HepG2 (cell line): Measurements from ENCODE around the gene STUB1. TPM values are rescaled to one million over a fixed set of nuclear protein-coding genes. Genes with fewer than 3 reads are reported as not detected.
A peak's percentile ranks its signal among the peaks of the same experiment; 100 is the strongest.

Source experiments
- ARNT ChIP-seq: fragments of 450-650 bp; IDR thresholded peaks from 2 replicates; pipeline ENCODE4 v1.6.1; 2017
- CHCHD3 ChIP-seq: sonication (generic); formaldehyde crosslinking; IDR thresholded peaks from 2 replicates; pipeline ENCODE4 v1.8.0; 2022; ENCODE audit warnings: mild to moderate bottlenecking, missing genetic modification reagents, moderate library complexity
- CREBL2 ChIP-seq: sonication (generic); formaldehyde crosslinking; IDR thresholded peaks from 2 replicates; pipeline ENCODE4 v1.8.1; 2023; ENCODE audit warnings: missing genetic modification reagents, mild to moderate bottlenecking, borderline replicate concordance
- FOXJ3 ChIP-seq: sonication (generic); formaldehyde crosslinking; IDR thresholded peaks from 2 replicates; pipeline ENCODE4 v1.4.0; 2020; ENCODE audit warnings: missing genetic modification reagents, mild to moderate bottlenecking, borderline replicate concordance
- HMGXB3 ChIP-seq: sonication (generic); formaldehyde crosslinking; IDR thresholded peaks from 2 replicates; pipeline ENCODE4 v1.4.0; 2020; ENCODE audit warnings: missing genetic modification reagents, borderline replicate concordance
- IKZF4 ChIP-seq: sonication (generic); formaldehyde crosslinking; IDR thresholded peaks from 2 replicates; pipeline ENCODE4 v1.5.1; 2020; ENCODE audit warnings: borderline replicate concordance, mild to moderate bottlenecking, low read depth, missing genetic modification reagents; ENCODE audit errors: not compliant biosample characterization
- JARID2 ChIP-seq: sonication (generic); formaldehyde crosslinking; IDR thresholded peaks from 2 replicates; pipeline ENCODE4 v1.8.1; 2023; ENCODE audit warnings: missing genetic modification reagents, inconsistent platforms; ENCODE audit not compliant: insufficient replicate concordance
- LCORL ChIP-seq, 2 experiments: fragments of 450-650 bp in 1 of 2; sonication (generic) in 1 of 2; formaldehyde crosslinking in 1 of 2; IDR thresholded peaks; 2 replicates each; pipeline versions ENCODE4 v1.5.0 to v1.6.1; 2017 to 2020; ENCODE audit warnings: antibody characterized with exemption in 1 of 2, missing genetic modification reagents in 1 of 2
- NFIB ChIP-seq: sonication (generic); formaldehyde crosslinking; IDR thresholded peaks from 2 replicates; pipeline ENCODE4 v1.9.0; 2021; ENCODE audit warnings: missing genetic modification reagents, mild to moderate bottlenecking, borderline replicate concordance
- RARG ChIP-seq: sonication (generic); formaldehyde crosslinking; IDR thresholded peaks from 2 replicates; pipeline ENCODE4 v1.4.0; 2020; ENCODE audit warnings: low read depth, mild to moderate bottlenecking, missing genetic modification reagents
- REPIN1 ChIP-seq: sonication (generic); formaldehyde crosslinking; IDR thresholded peaks from 2 replicates; pipeline ENCODE4 v1.8.0; 2022; ENCODE audit warnings: missing genetic modification reagents, low read depth, mild to moderate bottlenecking, borderline replicate concordance
- SIN3A ChIP-seq: IDR thresholded peaks from 2 replicates; pipeline ENCODE4 v1.6.1; 2011; ENCODE audit warnings: low read depth, mild to moderate bottlenecking, control low read depth, low read length, borderline replicate concordance
- SNRNP70 ChIP-seq: fragments of 200-400 bp; formaldehyde crosslinking; IDR thresholded peaks from 2 replicates; pipeline ENCODE4 v1.6.1; 2017; ENCODE audit warnings: mild to moderate bottlenecking, low read depth, low read length, moderate library complexity
- ZKSCAN8 ChIP-seq: IDR thresholded peaks from 2 replicates; pipeline ENCODE4 v1.6.1; 2016; ENCODE audit warnings: borderline replicate concordance, missing genetic modification reagents, missing compliant biosample characterization
- ZMAT3 ChIP-seq: sonication (generic); formaldehyde crosslinking; conservative IDR thresholded peaks from 2 replicates; pipeline ENCODE4 v1.7.0; 2021; ENCODE audit warnings: missing genetic modification reagents
- ZNF10 ChIP-seq: sonication (generic); formaldehyde crosslinking; IDR thresholded peaks from 2 replicates; pipeline ENCODE4 v1.4.0; 2020; ENCODE audit warnings: mild to moderate bottlenecking, low read depth, missing genetic modification reagents, borderline replicate concordance
- ZNF17 ChIP-seq: sonication (generic); formaldehyde crosslinking; IDR thresholded peaks from 2 replicates; pipeline ENCODE4 v1.5.0; 2020; ENCODE audit warnings: mild to moderate bottlenecking, missing genetic modification reagents
- ZNF205 ChIP-seq: IDR thresholded peaks from 2 replicates; pipeline ENCODE4 v1.6.1; 2018; ENCODE audit warnings: missing biosample characterization, missing genetic modification reagents
- ZNF496 ChIP-seq: sonication (generic); formaldehyde crosslinking; IDR thresholded peaks from 2 replicates; pipeline ENCODE4 v1.8.1; 2023; ENCODE audit warnings: mild to moderate bottlenecking, moderate library complexity, missing genetic modification reagents; ENCODE audit not compliant: insufficient replicate concordance
- ZNF546 ChIP-seq: sonication (generic); formaldehyde crosslinking; conservative IDR thresholded peaks from 2 replicates; pipeline ENCODE4 v1.8.1; 2023; ENCODE audit warnings: mild to moderate bottlenecking, missing genetic modification reagents
- ZNF550 ChIP-seq: sonication (generic); formaldehyde crosslinking; IDR thresholded peaks from 2 replicates; pipeline ENCODE4 v1.4.0; 2020; ENCODE audit warnings: mild to moderate bottlenecking, missing genetic modification reagents, borderline replicate concordance
- ZNF556 ChIP-seq: sonication (generic); formaldehyde crosslinking; IDR thresholded peaks from 2 replicates; pipeline ENCODE4 v1.4.0; 2020; ENCODE audit warnings: mild to moderate bottlenecking, missing genetic modification reagents, borderline replicate concordance
- ZNF614 ChIP-seq: IDR thresholded peaks from 2 replicates; pipeline ENCODE4 v1.6.1; 2018; ENCODE audit warnings: missing biosample characterization, missing genetic modification reagents, inconsistent platforms, borderline replicate concordance
- ZNF775 ChIP-seq: sonication (generic); formaldehyde crosslinking; IDR thresholded peaks from 2 replicates; pipeline ENCODE4 v1.4.0; 2020; ENCODE audit warnings: missing genetic modification reagents, mild to moderate bottlenecking, moderate library complexity, borderline replicate concordance
- ZNF788 ChIP-seq: sonication (generic); formaldehyde crosslinking; IDR thresholded peaks from 2 replicates; pipeline ENCODE4 v1.5.0; 2020; ENCODE audit warnings: mild to moderate bottlenecking, missing genetic modification reagents, borderline replicate concordance
- polyA plus RNA-seq, 8 experiments: library from polyadenylated mRNA; depleted of rRNA in 3 of 8; stranded (reverse) in 7 of 8; unstranded in 1 of 8; fragments of >200 nt; fragmentation: Illumina TruSeq in 4 of 8; extraction: Trizol in 4 of 8; gene quantifications; 2 replicates each; pipeline versions ENCODE4 v1.2.1 to v1.2.3, GENCODE V29; 2011 to 2016; ENCODE audit warnings: low read depth in 4 of 8, missing spikeins in 1 of 8, mixed read lengths in 1 of 8; ENCODE audit not compliant: insufficient read depth in 1 of 8
- total RNA-seq, 5 experiments: library from RNA; depleted of rRNA; stranded (reverse); fragments of >200 nt; fragmentation: Illumina TruSeq; extraction: Trizol; gene quantifications; 2 replicates each; pipeline ENCODE4 v1.2.3, GENCODE V29; 2016; ENCODE audit warnings: low read depth in 1 of 5

STUB1 gene
- total and polyA plus RNA-seq, 2 of the 13 experiments (the other 11 are each of a cell fraction or from before 2014, with no cell fraction given): 52.9 to 78.2 TPM

GRCh38 chr16:648781-649589 lies 31.2 kb upstream of the STUB1 start, which contains the start of gene WDR90 (continued):
- no peak for TF ChIP-seq RARG (CRISPR knock-in tag)
- TF ChIP-seq ZNF550 (CRISPR knock-in tag): peak; percentile 74; the same call in 1 of the 2 replicates
- no peak for TF ChIP-seq CREBL2 (CRISPR knock-in tag)
- TF ChIP-seq NFIB (CRISPR knock-in tag): no peak
- no peak for TF ChIP-seq ZNF205 (CRISPR knock-in tag)
- TF ChIP-seq SNRNP70: no peak
- no peak for TF ChIP-seq ZNF10 (CRISPR knock-in tag)
- peak; percentile 96 for TF ChIP-seq CHCHD3 (CRISPR knock-in tag)
- TF ChIP-seq FOXJ3 (CRISPR knock-in tag): no peak
- TF ChIP-seq ZNF788 (CRISPR knock-in tag): peak; percentile 85; the same call in 1 of the 2 replicates
- no peak for TF ChIP-seq ZNF496 (CRISPR knock-in tag)
- TF ChIP-seq SIN3A: peak; percentile 99
- no peak for TF ChIP-seq JARID2 (CRISPR knock-in tag)
- TF ChIP-seq ZNF17 (CRISPR knock-in tag): no peak
- TF ChIP-seq ZKSCAN8: no peak
- TF ChIP-seq ZMAT3: peak; percentile 93
- TF ChIP-seq HMGXB3 (CRISPR knock-in tag): peak; percentile 60
- TF ChIP-seq ZNF614 (CRISPR knock-in tag): no peak
- peak; percentile 28; the same call in 1 of the 2 replicates for TF ChIP-seq ZNF556
- peak; percentile 93 for TF ChIP-seq REPIN1 (CRISPR knock-in tag)
- TF ChIP-seq ZNF775 (CRISPR knock-in tag): no peak; the same call in 1 of the 2 replicates
- no peak for TF ChIP-seq IKZF4 (CRISPR knock-in tag)
- no peak for TF ChIP-seq LCORL (IDR thresholded peaks at IDR 0.05)
- peak; percentile 90 for TF ChIP-seq LCORL (CRISPR knock-in tag; IDR thresholded peaks at IDR 0.05)
- 0 out of 2 replicates have a peak, but pooled peaks have one; percentile 85 for TF ChIP-seq ZNF546 (CRISPR knock-in tag)
- no peak for TF ChIP-seq ARNT
